NB4 (cell line): Measurements from ENCODE around the gene PTCH1.

Experiments
- DNase-seq: peaks from one replicate; pipeline ENCODE4 v3.0.0; 2010; ENCODE audit warnings: low read depth
- H3K4me3 ChIP-seq: one replicate; pipeline ENCODE4 v1.5.1; 2011; ENCODE audit warnings: mild to moderate bottlenecking, low read depth, low read length, moderate library complexity
- MYC ChIP-seq: IDR thresholded peaks from 2 replicates; pipeline ENCODE4 v1.6.1; 2011; ENCODE audit warnings: low read depth, low read length
- POLR2A ChIP-seq: IDR thresholded peaks from 2 replicates; pipeline ENCODE4 v1.6.1; 2011; ENCODE audit warnings: mild to moderate bottlenecking; ENCODE audit not compliant: insufficient read length; ENCODE audit errors: extremely low read depth
- TF ChIP-seq, protein P1 (sequence below): IDR thresholded peaks from one replicate; pipeline ENCODE4 v1.5.1; 2012; ENCODE audit warnings: low read depth, low read length
- TF ChIP-seq, protein P2 (sequence below): IDR thresholded peaks from 2 replicates; pipeline ENCODE4 v1.6.1; 2011; ENCODE audit warnings: low read depth, low read length

PTCH1 gene

DNA sequence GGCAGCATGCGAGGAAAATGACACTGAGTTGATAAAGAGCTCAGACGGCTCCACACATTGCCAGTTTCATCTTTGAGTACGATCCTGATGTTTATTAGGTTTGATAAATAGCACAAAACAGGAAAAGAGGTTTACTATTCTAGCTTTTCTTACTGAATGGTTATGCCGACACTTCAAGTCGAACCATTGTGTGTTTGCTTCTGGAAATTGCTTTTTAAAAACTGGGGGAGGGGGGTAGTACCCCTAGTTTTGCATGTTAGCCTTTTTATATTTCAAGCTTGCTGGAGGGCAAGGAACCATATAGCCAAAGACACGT is 5.2 kb downstream of the PTCH1 start:
- DNase-seq, result no peak
- H3K4me3 ChIP-seq, result peak overlapping the region; percentile 71
- TF ChIP-seq POLR2A (no peak), MYC (no peak)
- TF ChIP-seq, protein P1, sequence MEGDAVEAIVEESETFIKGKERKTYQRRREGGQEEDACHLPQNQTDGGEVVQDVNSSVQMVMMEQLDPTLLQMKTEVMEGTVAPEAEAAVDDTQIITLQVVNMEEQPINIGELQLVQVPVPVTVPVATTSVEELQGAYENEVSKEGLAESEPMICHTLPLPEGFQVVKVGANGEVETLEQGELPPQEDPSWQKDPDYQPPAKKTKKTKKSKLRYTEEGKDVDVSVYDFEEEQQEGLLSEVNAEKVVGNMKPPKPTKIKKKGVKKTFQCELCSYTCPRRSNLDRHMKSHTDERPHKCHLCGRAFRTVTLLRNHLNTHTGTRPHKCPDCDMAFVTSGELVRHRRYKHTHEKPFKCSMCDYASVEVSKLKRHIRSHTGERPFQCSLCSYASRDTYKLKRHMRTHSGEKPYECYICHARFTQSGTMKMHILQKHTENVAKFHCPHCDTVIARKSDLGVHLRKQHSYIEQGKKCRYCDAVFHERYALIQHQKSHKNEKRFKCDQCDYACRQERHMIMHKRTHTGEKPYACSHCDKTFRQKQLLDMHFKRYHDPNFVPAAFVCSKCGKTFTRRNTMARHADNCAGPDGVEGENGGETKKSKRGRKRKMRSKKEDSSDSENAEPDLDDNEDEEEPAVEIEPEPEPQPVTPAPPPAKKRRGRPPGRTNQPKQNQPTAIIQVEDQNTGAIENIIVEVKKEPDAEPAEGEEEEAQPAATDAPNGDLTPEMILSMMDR, result no peak
- TF ChIP-seq, protein P2, sequence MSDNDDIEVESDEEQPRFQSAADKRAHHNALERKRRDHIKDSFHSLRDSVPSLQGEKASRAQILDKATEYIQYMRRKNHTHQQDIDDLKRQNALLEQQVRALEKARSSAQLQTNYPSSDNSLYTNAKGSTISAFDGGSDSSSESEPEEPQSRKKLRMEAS, result no peak

GRCh38 chr9:95510709-95511615 is 5.8 kb downstream of the PTCH1 start:
- DNase-seq, result peak; percentile 92
- TF ChIP-seq MYC (peak; percentile 72), POLR2A (peak; percentile 64)
- TF ChIP-seq, protein P1, result no peak
- TF ChIP-seq, protein P2, result peak; percentile 98
- H3K4me3 ChIP-seq, result peak overlapping the region; percentile 71

- no peak for DNase-seq
- peak overlapping the region; percentile 68 for H3K4me3 ChIP-seq
- TF ChIP-seq MYC, result no peak
- TF ChIP-seq, protein P2, result no peak
- TF ChIP-seq, protein P1, result no peak
- no peak for TF ChIP-seq POLR2A
Observed at GRCh38 chr9:95509851-95510708, 6.7 kb downstream of the PTCH1 start.

GRCh38 chr9:95508968-95509850 is 7.6 kb downstream of the PTCH1 start:
- peak; percentile 78 for DNase-seq
- TF ChIP-seq POLR2A (no peak), MYC (no peak)
- TF ChIP-seq, protein P1, result no peak
- TF ChIP-seq, protein P2, result no peak
- peak overlapping the region; percentile 68 for H3K4me3 ChIP-seq

GRCh38 chr9:95508242-95508967 is 8.4 kb downstream of the PTCH1 start:
- TF ChIP-seq, protein P2, result no peak
- TF ChIP-seq POLR2A (no peak), MYC (no peak)
- TF ChIP-seq, protein P1, result no peak
- DNase-seq, result peak; percentile 55
- H3K4me3 ChIP-seq, result peak overlapping the region; percentile 73
